Measurements from ENCODE around the gene SPEN.

The SPEN gene

GRCh38 chr1:15953294-15953771, 105.8 kb downstream of the SPEN start:
- no peak for DNase-seq (ENCODE audit: low read depth, low spot score)
- TF ChIP-seq EZH2 (IDR thresholded peaks at IDR 0.05) (no peak), POLR2AphosphoS5 (IDR thresholded peaks at IDR 0.05; ENCODE audit: borderline replicate concordance, low read depth, low read length) (no peak)
- no peak overlapping the region for H3K9ac ChIP-seq (ENCODE audit: insufficient read length)
- H3K36me3 ChIP-seq (ENCODE audit: insufficient read depth, low read length): no peaks in the 10 kb centered on the region; the same call in 1 of the 2 replicates
- no peaks in the 10 kb centered on the region for H3K9me3 ChIP-seq (ENCODE audit: low read depth, low read length)
- H3K4me3 ChIP-seq: no peak overlapping the region
- peak overlapping the region; percentile 49; the same call in 1 of the 2 replicates for H3K27ac ChIP-seq

DNA sequence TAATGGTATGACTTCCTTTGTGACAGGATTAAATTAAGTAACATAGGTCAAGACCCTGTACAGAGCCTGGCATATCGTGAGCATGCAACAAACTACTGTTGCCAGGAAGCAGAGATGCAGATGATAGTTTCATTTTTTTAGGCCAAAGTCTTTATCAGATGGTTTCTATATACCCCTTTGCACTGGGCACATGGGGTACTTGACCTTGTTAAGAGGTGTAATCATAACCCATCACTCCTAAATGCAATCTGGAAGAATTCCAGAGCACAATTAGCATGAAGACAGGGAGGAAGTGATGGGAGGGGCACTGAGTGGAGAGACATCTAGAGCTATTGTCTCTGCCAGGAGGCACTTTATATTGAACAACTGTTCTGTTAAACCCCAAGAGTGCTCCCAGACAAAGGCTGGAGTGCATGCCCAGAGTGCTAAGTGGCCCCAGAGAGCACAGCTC, 106.3 kb downstream of the SPEN start:
- H3K4me3 ChIP-seq: no peak overlapping the region
- no peaks in the 10 kb centered on the region for H3K9me3 ChIP-seq (ENCODE audit: low read depth, low read length)
- no peaks in the 10 kb centered on the region; the same call in 1 of the 2 replicates for H3K36me3 ChIP-seq (ENCODE audit: insufficient read depth, low read length)
- H3K27ac ChIP-seq: peak overlapping the region; percentile 49; the same call in 1 of the 2 replicates
- no peak for DNase-seq (ENCODE audit: low read depth, low spot score)
- H3K9ac ChIP-seq (ENCODE audit: insufficient read length): no peak overlapping the region
- TF ChIP-seq FOXP2 (optimal IDR thresholded peaks at IDR 0.05; ENCODE audit: control extremely low read depth, extremely low read length, insufficient read depth): no peak
- TF ChIP-seq POLR2AphosphoS5 (IDR thresholded peaks at IDR 0.05; ENCODE audit: borderline replicate concordance, low read depth, low read length): no peak
- no peak for TF ChIP-seq EZH2 (IDR thresholded peaks at IDR 0.05)

GRCh38 chr1:15954316-15954715, 106.8 kb downstream of the SPEN start:
- no peak for TF ChIP-seq FOXP2 (optimal IDR thresholded peaks at IDR 0.05; ENCODE audit: control extremely low read depth, extremely low read length, insufficient read depth)
- TF ChIP-seq POLR2AphosphoS5 (IDR thresholded peaks at IDR 0.05; ENCODE audit: borderline replicate concordance, low read depth, low read length): no peak
- TF ChIP-seq EZH2 (IDR thresholded peaks at IDR 0.05): no peak
- no peaks in the 10 kb centered on the region for H3K9me3 ChIP-seq (ENCODE audit: low read depth, low read length)
- no peak overlapping the region for H3K27ac ChIP-seq
- no peak overlapping the region for H3K9ac ChIP-seq (ENCODE audit: insufficient read length)
- no peak overlapping the region for H3K4me3 ChIP-seq
- DNase-seq (ENCODE audit: low read depth, low spot score): no peak
- no peaks in the 10 kb centered on the region; the same call in 1 of the 2 replicates for H3K36me3 ChIP-seq (ENCODE audit: insufficient read depth, low read length)

GRCh38 chr1:15955552-15955951, 108.0 kb downstream of the SPEN start:
- no peak for TF ChIP-seq POLR2AphosphoS5 (IDR thresholded peaks at IDR 0.05; ENCODE audit: borderline replicate concordance, low read depth, low read length)
- no peak for TF ChIP-seq EZH2 (IDR thresholded peaks at IDR 0.05)
- no peak for TF ChIP-seq FOXP2 (optimal IDR thresholded peaks at IDR 0.05; ENCODE audit: control extremely low read depth, extremely low read length, insufficient read depth)
- no peak for DNase-seq (ENCODE audit: low read depth, low spot score)
- Histone ChIP-seq H3K9ac (ENCODE audit: insufficient read length) (no peak overlapping the region), H3K27ac (no peak overlapping the region), H3K4me3 (no peak overlapping the region), H3K36me3 (ENCODE audit: insufficient read depth, low read length) (no peaks in the 10 kb centered on the region; the same call in 1 of the 2 replicates), H3K9me3 (ENCODE audit: low read depth, low read length) (no peaks in the 10 kb centered on the region)

GRCh38 chr1:15956150-15956549, 108.6 kb downstream of the SPEN start:
- Histone ChIP-seq H3K9me3 (ENCODE audit: low read depth, low read length) (no peaks in the 10 kb centered on the region), H3K36me3 (ENCODE audit: insufficient read depth, low read length) (no peaks in the 10 kb centered on the region; the same call in 1 of the 2 replicates), H3K9ac (ENCODE audit: insufficient read length) (no peak overlapping the region), H3K4me3 (no peak overlapping the region), H3K27ac (no peak overlapping the region)
- TF ChIP-seq POLR2AphosphoS5 (IDR thresholded peaks at IDR 0.05; ENCODE audit: borderline replicate concordance, low read depth, low read length): no peak
- DNase-seq (ENCODE audit: low read depth, low spot score): no peak

GRCh38 chr1:15957221-15958095, 110.0 kb downstream of the SPEN start:
- Histone ChIP-seq H3K27ac (no peak overlapping the region), H3K9me3 (ENCODE audit: low read depth, low read length) (no peaks in the 10 kb centered on the region), H3K9ac (ENCODE audit: insufficient read length) (no peak overlapping the region), H3K36me3 (ENCODE audit: insufficient read depth, low read length) (no peaks in the 10 kb centered on the region; the same call in 1 of the 2 replicates), H3K4me3 (no peak overlapping the region)
- DNase-seq (ENCODE audit: low read depth, low spot score): no peak
- no peak for TF ChIP-seq EZH2 (IDR thresholded peaks at IDR 0.05)
- TF ChIP-seq FOXP2 (optimal IDR thresholded peaks at IDR 0.05; ENCODE audit: control extremely low read depth, extremely low read length, insufficient read depth): no peak
- no peak for TF ChIP-seq POLR2AphosphoS5 (IDR thresholded peaks at IDR 0.05; ENCODE audit: borderline replicate concordance, low read depth, low read length)

- DNase-seq (ENCODE audit: low read depth, low spot score): no peak
- Histone ChIP-seq H3K27ac (no peak overlapping the region), H3K9ac (ENCODE audit: insufficient read length) (no peak overlapping the region), H3K36me3 (ENCODE audit: insufficient read depth, low read length) (no peaks in the 10 kb centered on the region; the same call in 1 of the 2 replicates), H3K4me3 (no peak overlapping the region), H3K9me3 (ENCODE audit: low read depth, low read length) (no peaks in the 10 kb centered on the region)
- TF ChIP-seq EZH2 (IDR thresholded peaks at IDR 0.05) (no peak), POLR2AphosphoS5 (IDR thresholded peaks at IDR 0.05; ENCODE audit: borderline replicate concordance, low read depth, low read length) (no peak), FOXP2 (optimal IDR thresholded peaks at IDR 0.05; ENCODE audit: control extremely low read depth, extremely low read length, insufficient read depth) (no peak)
Measured at GRCh38 chr1:15958111-15958510, 110.6 kb downstream of the SPEN start.

- Histone ChIP-seq H3K9ac (ENCODE audit: insufficient read length) (peak overlapping the region; percentile 13), H3K4me3 (no peak overlapping the region), H3K36me3 (ENCODE audit: insufficient read depth, low read length) (no peaks in the 10 kb centered on the region), H3K9me3 (ENCODE audit: low read depth, low read length) (no peaks in the 10 kb centered on the region), H3K27ac (peak overlapping the region; percentile 80)
- TF ChIP-seq FOXP2 (optimal IDR thresholded peaks at IDR 0.05; ENCODE audit: control extremely low read depth, extremely low read length, insufficient read depth): no peak
- TF ChIP-seq EZH2 (IDR thresholded peaks at IDR 0.05): no peak
- TF ChIP-seq POLR2AphosphoS5 (IDR thresholded peaks at IDR 0.05; ENCODE audit: borderline replicate concordance, low read depth, low read length): no peak
- no peak for DNase-seq (ENCODE audit: low read depth, low spot score)
Measured at GRCh38 chr1:15958793-15959192, 111.3 kb downstream of the SPEN start.
